Neuron (in vitro differentiated cells): ENCODE data around the gene PFKP.

Source experiments
- H2AFZ ChIP-seq: one replicate; pipeline ENCODE4 v1.6.1; 2013; ENCODE audit warnings: low read depth, mild to moderate bottlenecking, inconsistent platforms, low read length, moderate library complexity
- H3K27me3 ChIP-seq: one replicate; pipeline ENCODE4 v1.6.1; 2013; ENCODE audit warnings: low read length; ENCODE audit not compliant: insufficient read depth
- H3K36me3 ChIP-seq: one replicate; pipeline ENCODE4 v1.6.1; 2013; ENCODE audit warnings: low read length; ENCODE audit not compliant: insufficient read depth
- H3K4me1 ChIP-seq: one replicate; pipeline ENCODE4 v1.6.1; 2013; ENCODE audit warnings: low read length; ENCODE audit not compliant: insufficient read depth
- H3K4me3 ChIP-seq: 2 replicates; pipeline ENCODE4 v1.5.1; 2013; ENCODE audit warnings: mild to moderate bottlenecking, low read length, moderate library complexity
- H3K9me3 ChIP-seq: one replicate; pipeline ENCODE4 v1.6.1; 2013; ENCODE audit warnings: low read length

Gene PFKP

DNA sequence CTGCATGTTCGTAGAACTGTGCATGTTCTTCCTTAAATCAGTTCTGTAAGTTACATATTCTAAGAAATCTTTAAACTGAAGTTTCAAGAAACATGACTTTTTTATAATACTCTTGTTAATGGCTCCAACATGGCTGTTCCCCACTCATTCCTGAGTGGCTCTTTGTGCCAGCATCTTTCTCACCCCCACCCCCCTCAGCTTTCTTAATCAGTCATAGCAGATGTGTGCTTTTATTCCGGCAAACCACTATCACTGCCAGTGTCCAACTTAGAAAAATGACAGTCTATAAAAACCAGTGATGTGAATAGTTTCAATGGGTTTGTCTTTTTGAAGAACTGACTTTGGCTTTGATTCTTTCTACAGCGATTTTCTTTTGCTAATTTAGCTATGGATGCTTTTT, 67.7 kb downstream of the PFKP start:
- Histone ChIP-seq H3K4me3 (no peak overlapping the region), H3K9me3 (peaks cover 4% of the 10 kb centered on the region), H2AFZ (no peak overlapping the region), H3K27me3 (no peaks in the 10 kb centered on the region), H3K4me1 (no peaks in the 10 kb centered on the region), H3K36me3 (peaks cover 76% of the 10 kb centered on the region)

DNA sequence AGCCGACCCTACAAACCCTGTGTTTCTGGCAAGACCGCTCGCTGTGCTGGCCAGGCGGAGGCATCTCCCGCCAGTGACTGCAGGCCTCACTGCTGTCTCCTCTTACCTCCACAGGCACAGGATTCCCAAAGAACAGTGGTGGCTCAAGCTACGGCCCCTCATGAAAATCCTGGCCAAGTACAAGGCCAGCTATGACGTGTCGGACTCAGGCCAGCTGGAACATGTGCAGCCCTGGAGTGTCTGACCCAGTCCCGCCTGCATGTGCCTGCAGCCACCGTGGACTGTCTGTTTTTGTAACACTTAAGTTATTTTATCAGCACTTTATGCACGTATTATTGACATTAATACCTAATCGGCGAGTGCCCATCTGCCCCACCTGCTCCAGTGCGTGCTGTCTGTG, 69.0 kb downstream of the PFKP start:
- Histone ChIP-seq H3K9me3 (peaks cover 4% of the 10 kb centered on the region), H3K36me3 (peaks cover 88% of the 10 kb centered on the region), H3K4me1 (no peaks in the 10 kb centered on the region), H3K4me3 (no peak overlapping the region), H2AFZ (no peak overlapping the region), H3K27me3 (no peaks in the 10 kb centered on the region)

DNA sequence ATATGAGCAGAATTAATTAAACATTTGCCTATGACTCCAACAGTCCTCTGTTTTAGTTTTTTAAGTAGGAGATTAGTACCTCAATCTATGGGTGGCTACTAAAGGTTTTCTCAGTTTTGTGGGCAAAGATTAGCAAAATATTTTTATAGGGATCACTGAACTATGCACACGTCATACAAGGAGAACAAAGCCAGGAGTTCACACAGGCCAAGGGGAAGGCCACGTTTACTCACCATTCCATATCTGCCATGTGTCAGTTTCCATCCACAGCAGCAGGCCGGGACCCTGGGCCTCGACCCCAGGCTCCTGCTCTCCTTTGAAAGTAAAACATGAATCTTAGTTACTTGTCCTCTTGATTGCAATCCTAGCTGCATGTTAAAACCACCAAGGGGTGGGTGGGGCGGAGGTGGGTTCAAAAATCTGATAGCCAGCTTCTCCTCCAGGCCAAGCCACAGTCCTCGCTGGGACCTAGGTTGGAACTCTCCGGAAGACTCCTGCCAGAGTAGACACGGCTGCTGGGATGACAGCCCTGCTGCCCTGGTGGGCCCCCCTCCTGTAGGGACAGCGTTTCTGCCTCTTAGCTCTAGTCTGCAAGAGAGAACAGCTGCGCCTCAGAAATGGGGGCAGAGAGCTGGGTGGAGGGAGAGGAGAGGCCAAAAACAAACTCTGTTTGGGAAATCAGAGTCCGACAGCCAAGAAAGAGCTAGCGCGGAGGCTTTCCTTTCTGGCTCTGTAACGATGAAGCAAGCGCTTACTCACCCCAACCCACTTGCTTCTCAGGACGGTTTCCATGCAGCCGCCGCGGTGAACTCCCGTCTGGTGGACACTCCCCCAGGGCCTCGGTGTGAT, 69.6 kb downstream of the PFKP start:
- no peaks in the 10 kb centered on the region for H3K4me1 ChIP-seq
- H3K9me3 ChIP-seq = peaks cover 4% of the 10 kb centered on the region
- no peaks in the 10 kb centered on the region for H3K27me3 ChIP-seq
- no peak overlapping the region for H2AFZ ChIP-seq
- H3K36me3 ChIP-seq = peaks cover 93% of the 10 kb centered on the region
- H3K4me3 ChIP-seq = no peak overlapping the region

DNA sequence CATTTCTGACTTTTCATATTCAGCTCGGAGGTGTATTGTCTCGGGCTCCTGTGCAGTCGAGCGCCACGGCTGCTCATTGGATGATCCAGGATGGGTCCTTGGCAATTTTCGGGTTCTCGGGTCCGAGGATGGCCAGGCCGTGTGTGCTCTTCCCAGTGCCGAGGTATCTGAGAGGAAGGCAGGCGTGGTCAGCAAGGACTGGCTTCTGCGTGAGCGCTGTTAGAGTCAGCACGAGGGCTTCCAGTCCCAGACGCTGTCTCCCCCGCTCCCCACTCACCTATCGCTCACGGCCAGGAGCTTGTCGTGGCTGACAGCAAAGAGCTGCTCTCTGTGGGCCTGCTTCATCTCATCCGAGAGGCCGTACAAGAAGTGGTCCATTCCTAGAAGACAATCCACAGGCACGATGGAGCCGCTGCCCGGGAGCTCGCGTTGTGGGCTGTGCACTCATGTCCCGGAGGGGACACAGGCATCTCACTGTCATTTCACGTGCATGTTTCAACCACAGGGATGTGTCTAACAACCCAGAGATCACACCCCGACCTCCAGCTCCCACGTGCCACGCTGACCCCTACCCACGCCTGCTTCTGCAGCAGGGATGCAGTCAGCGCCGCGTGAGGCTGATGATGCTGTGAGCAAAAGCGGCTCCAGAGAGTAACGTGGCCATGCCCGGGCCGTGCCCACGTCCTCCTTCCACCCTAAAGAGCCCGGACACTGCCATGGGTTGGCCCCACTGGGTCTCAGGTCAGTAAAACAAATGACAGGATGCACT, 70.8 kb downstream of the PFKP start:
- Histone ChIP-seq H2AFZ (no peak overlapping the region), H3K36me3 (peaks cover 95% of the 10 kb centered on the region), H3K9me3 (peaks cover 4% of the 10 kb centered on the region), H3K27me3 (no peaks in the 10 kb centered on the region), H3K4me3 (no peak overlapping the region), H3K4me1 (no peaks in the 10 kb centered on the region)

DNA sequence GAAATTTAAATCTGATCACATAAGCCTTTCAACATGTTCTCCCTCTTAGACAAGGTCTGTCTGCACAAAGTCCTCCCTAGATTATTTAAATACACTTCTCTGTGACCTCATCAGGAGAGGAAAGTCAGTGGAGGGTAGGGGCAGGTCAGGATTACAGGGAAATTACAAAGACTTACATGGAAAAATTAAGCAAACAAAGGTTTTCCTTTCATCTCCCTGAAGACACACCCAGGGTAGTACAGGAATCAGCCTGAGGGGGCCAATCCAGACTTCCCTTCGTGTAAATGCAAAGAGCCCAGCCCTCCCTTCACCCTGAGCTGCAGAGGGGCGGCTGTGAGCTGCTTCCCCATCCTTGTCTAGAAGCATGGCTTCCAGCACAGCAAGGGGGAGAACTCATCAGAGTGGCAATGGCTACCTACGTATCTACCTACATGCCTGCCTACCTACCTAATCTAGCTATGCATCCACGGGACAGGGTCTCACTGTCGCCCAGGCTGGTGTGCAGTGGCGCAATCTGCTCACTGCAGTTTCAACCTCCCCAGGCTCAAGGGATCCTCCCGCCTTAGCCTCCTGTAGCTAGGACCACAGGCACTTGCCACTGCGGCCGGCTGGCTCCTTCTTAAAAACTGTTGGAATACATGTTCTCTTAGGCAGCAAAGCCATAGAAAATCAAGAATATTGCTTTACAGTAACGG, 72.0 kb downstream of the PFKP start:
- Histone ChIP-seq H3K9me3 (peaks cover 4% of the 10 kb centered on the region), H3K36me3 (peaks cover 96% of the 10 kb centered on the region), H3K27me3 (no peaks in the 10 kb centered on the region), H3K4me1 (no peaks in the 10 kb centered on the region), H3K4me3 (no peak overlapping the region), H2AFZ (no peak overlapping the region)

DNA sequence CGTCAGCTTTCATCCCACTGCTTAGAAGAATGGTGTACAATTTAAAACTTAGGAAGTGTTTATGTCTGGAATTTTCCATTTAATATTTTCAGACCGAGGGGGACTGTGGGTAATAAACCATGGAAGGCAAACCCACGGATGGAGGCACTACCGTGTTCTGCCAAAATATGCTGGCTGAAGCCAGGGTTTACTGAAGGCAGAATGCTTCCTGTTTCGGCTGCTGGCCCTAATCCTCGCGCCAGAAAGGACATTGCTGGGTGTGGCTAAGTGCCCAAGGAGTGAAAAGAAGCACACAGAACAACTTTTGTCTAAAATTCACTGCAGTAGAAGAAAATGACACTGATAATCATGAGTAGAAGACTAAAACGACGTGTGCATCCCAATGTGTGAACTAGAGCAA, 72.9 kb downstream of the PFKP start:
- Histone ChIP-seq H2AFZ (no peak overlapping the region), H3K9me3 (peaks cover 2% of the 10 kb centered on the region), H3K27me3 (no peaks in the 10 kb centered on the region), H3K36me3 (peaks cover 96% of the 10 kb centered on the region), H3K4me3 (no peak overlapping the region), H3K4me1 (no peaks in the 10 kb centered on the region)

DNA sequence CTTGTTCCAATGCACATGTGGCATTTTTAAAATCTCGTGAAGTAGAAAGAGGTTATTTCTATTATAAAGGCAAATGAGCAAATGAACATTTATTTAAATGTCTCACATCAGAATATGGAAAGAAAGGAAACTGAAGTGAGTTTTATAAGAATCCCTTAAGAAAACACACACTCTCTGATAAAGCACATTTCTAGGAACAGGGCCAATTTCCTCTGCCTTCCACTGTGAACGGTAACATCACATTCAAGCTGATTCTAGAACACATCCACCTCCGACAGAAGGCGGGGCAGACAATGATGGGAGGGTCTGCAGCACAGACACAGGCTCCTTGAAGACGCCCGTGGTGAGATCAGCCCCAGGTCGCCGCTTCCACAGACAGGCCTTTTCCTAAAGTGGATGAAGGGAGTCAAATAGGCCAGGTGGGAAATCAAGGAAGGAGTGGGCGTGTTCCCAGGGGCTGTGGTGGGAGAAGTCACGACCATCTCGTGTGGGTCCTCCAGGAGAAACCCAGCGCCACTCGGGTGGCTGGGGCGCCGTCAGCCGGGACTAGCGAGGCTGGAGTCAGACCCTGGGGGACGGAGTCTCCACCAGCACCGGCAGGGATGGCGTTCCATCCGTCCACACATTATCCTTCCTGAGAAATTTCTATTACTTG, 74.1 kb downstream of the PFKP start:
- H2AFZ ChIP-seq = no peak overlapping the region
- peaks cover 97% of the 10 kb centered on the region for H3K36me3 ChIP-seq
- no peaks in the 10 kb centered on the region for H3K9me3 ChIP-seq
- no peaks in the 10 kb centered on the region for H3K27me3 ChIP-seq
- no peak overlapping the region for H3K4me3 ChIP-seq
- no peaks in the 10 kb centered on the region for H3K4me1 ChIP-seq

DNA sequence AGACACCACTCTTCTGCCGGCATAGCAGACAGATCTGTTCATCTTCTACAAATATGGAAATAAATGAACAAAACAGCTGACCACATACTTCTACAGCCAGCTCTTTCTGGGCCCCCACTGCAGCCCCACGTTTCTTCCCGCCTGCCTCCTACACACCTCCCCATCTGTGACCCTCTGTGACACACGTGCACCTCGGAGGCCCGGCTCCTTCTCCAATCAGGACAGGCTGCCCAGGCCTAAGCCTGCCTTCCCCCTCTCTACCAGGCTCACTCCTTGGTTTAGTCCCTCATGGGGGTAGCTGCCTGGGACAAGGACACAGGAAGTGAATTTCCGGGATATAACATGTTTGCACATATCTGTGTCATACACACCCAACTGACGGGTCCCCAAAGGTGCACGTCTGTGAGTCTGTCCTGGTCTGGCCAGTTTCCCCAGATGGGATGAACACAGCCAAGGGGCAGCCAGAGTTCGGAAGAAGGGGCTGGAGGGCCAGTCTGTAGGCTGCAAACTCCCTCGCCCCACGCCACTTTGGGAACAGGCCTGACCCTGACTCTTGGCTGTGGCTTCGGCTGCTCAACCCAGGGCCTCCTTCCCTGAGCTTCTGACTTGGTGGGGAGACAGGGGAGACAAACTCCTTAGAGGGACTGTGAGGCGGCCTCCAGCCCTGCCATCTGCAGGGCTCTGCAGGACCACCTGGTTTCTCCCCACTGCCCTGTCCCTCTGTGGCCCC, 75.0 kb downstream of the PFKP start:
- H2AFZ ChIP-seq = no peak overlapping the region
- H3K4me1 ChIP-seq = no peaks in the 10 kb centered on the region
- no peaks in the 10 kb centered on the region for H3K27me3 ChIP-seq
- H3K4me3 ChIP-seq = no peak overlapping the region
- peaks cover 96% of the 10 kb centered on the region for H3K36me3 ChIP-seq
- H3K9me3 ChIP-seq = no peaks in the 10 kb centered on the region

DNA sequence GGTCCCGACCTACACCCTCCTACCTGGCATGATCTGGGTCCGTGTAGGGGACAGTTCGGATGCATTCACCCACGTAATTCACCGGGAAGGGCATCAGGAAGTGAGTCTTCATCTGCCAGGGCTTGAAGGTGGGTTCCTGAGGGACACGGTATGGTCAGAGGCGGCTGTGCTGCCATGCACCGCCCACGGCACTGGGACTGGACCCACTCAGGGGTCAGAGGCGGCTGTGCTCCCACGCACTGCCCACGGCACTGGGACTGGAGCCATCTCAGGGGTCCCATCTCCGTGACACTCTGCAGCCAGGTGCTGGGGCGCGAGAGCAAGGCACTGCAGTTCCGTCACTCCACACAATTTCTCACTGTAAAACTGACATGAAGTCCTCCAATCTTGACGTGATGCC, 76.0 kb downstream of the PFKP start:
- no peaks in the 10 kb centered on the region for H3K4me1 ChIP-seq
- H3K27me3 ChIP-seq = no peaks in the 10 kb centered on the region
- H2AFZ ChIP-seq = no peak overlapping the region
- peaks cover 94% of the 10 kb centered on the region for H3K36me3 ChIP-seq
- no peaks in the 10 kb centered on the region for H3K9me3 ChIP-seq
- no peak overlapping the region for H3K4me3 ChIP-seq

DNA sequence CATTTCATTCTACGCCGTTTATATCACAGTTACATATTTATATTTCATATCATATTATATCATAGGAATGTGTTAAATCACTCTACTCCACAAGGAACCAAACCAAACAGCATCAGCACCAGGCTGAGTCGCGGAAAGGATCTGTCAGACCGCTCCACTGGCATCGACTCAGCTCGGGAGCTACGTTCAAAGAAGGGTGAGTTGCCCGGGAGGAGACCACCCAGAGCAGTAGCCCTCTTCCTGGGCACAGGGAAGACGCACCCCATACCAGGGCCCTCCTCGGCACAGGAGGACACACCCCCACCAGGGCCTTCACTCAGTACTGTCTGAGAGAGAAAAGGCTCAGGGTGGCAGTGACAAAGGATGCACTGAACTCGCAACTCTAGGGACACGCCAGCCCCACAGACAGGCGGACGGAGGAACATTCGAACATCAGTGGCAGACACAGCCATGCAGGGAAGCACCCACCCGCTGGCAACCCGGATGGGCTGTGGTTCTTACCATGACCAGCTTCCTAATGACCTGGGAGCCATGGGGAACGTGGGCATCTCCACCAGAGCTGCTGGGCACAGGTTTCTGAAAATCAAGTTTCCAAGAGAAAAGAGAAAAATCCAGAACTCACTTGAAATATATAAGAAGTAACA, 76.6 kb downstream of the PFKP start:
- no peak overlapping the region for H3K4me3 ChIP-seq
- no peaks in the 10 kb centered on the region for H3K9me3 ChIP-seq
- no peaks in the 10 kb centered on the region for H3K27me3 ChIP-seq
- no peak overlapping the region for H2AFZ ChIP-seq
- H3K36me3 ChIP-seq = peaks cover 94% of the 10 kb centered on the region
- H3K4me1 ChIP-seq = no peaks in the 10 kb centered on the region

DNA sequence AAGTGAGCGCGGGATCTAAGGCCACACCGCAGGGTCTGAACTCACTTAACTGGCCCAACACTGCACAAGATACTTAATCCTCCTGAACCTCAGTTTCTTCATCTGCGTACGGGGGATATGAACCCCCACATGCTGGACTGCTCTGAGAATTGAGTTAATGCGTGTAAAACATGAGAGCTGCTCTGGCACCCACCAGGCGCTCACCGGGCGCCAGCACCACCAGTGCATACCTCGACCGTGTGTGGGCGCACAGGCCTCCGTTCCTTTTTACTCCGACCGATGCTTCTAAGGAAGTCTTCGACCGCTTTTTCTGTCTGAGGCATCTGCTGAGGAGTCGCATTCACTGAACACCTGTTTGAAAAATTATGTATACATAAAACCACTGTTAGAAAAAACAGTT, 78.0 kb downstream of the PFKP start:
- no peaks in the 10 kb centered on the region for H3K4me1 ChIP-seq
- no peaks in the 10 kb centered on the region for H3K27me3 ChIP-seq
- H3K36me3 ChIP-seq = peaks cover 92% of the 10 kb centered on the region
- no peak overlapping the region for H3K4me3 ChIP-seq
- H2AFZ ChIP-seq = no peak overlapping the region
- H3K9me3 ChIP-seq = no peaks in the 10 kb centered on the region

DNA sequence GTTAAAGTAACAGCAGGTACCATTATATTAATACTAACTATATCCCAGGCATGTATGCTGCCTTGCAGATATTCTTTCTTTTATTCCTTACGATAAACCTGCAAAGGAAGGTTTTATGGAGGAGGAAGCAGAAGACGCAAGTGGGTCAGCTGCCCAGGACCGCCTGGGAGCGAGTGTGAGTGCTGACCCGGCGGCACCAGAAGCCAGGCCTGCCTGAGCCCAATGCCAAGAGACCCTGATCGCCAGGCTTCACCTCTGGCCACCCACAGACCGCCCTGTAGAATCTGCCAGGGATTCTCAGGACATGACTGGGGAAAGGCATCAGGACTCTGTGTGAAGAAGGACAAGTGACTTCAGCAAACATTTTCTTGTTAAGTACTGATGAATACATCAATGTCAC, 78.9 kb downstream of the PFKP start:
- Histone ChIP-seq H3K9me3 (no peaks in the 10 kb centered on the region), H3K4me3 (no peak overlapping the region), H3K4me1 (no peaks in the 10 kb centered on the region), H2AFZ (no peak overlapping the region), H3K27me3 (no peaks in the 10 kb centered on the region), H3K36me3 (peaks cover 89% of the 10 kb centered on the region)
